ENCODE results near the gene S1PR5.
"Not testable (repeated sequence)": the region's sequence is repeated elsewhere in the genome, so short reads cannot be mapped to it uniquely, and the experiment has no call there.

S1PR5 gene

GRCh38 chr19:10517361-10517759 lies at the start of gene S1PR5:
TSS of gene S1PR5 (minus strand) at chr19:10517447. CDS start at chr19:10515011, 2,436 bp downstream.
- DNase-seq (ENCODE audit: low read depth) = no peak

GRCh38 chr19:10566658-10567410 lies 49.6 kb upstream of the S1PR5 start:
- DNase-seq (ENCODE audit: low read depth) = no peak

- DNase-seq (ENCODE audit: low read depth) = no peak
These were observed 49.1 kb upstream of the S1PR5 start for GRCh38 chr19:10566408-10566657.

- DNase-seq (ENCODE audit: low read depth) = peak; percentile 96
These were observed 48.5 kb upstream of the S1PR5 start, which contains the start of gene KRI1 for GRCh38 chr19:10565567-10566407. TSS of gene KRI1 (minus strand) at chr19:10566010. CDS start at chr19:10565999, 11 bp downstream.

- no peak for DNase-seq (ENCODE audit: low read depth)
These were observed 47.9 kb upstream of the S1PR5 start for GRCh38 chr19:10565028-10565566.

- no peak for DNase-seq (ENCODE audit: low read depth)
These were observed 45.4 kb upstream of the S1PR5 start for GRCh38 chr19:10562609-10563008.

- DNase-seq (ENCODE audit: low read depth) = no peak
These were observed 42.9 kb upstream of the S1PR5 start for GRCh38 chr19:10560154-10560553.

- DNase-seq (ENCODE audit: low read depth) = no peak
These were observed 40.5 kb upstream of the S1PR5 start for GRCh38 chr19:10557603-10558197.

GRCh38 chr19:10555610-10555973 lies 38.3 kb upstream of the S1PR5 start:
- no peak for DNase-seq (ENCODE audit: low read depth)

- no peak for DNase-seq (ENCODE audit: low read depth)
These were observed 37.7 kb upstream of the S1PR5 start for GRCh38 chr19:10554760-10555609.

- no peak for DNase-seq (ENCODE audit: low read depth)
These were observed 36.7 kb upstream of the S1PR5 start for GRCh38 chr19:10553943-10554381.

GRCh38 chr19:10553087-10553667 lies 35.9 kb upstream of the S1PR5 start:
- no peak for DNase-seq (ENCODE audit: low read depth)

- no peak for DNase-seq (ENCODE audit: low read depth)
These were observed 35.3 kb upstream of the S1PR5 start for GRCh38 chr19:10552510-10553053.

- no peak for DNase-seq (ENCODE audit: low read depth)
These were observed 34.6 kb upstream of the S1PR5 start for GRCh38 chr19:10551698-10552301.

- DNase-seq (ENCODE audit: low read depth) = not testable (repeated sequence)
These were observed 33.8 kb upstream of the S1PR5 start for GRCh38 chr19:10551006-10551405.

GRCh38 chr19:10550336-10550735 lies 33.1 kb upstream of the S1PR5 start:
- no peak for DNase-seq (ENCODE audit: low read depth)

GRCh38 chr19:10549733-10550132 lies 32.5 kb upstream of the S1PR5 start:
- DNase-seq (ENCODE audit: low read depth) = no peak

- no peak for DNase-seq (ENCODE audit: low read depth)
These were observed 31.6 kb upstream of the S1PR5 start for GRCh38 chr19:10548746-10549276.

GRCh38 chr19:10546817-10547216 lies 29.6 kb upstream of the S1PR5 start:
- no peak for DNase-seq (ENCODE audit: low read depth)

- DNase-seq (ENCODE audit: low read depth) = no peak
These were observed 27.6 kb upstream of the S1PR5 start for GRCh38 chr19:10544753-10545251.

Data from stimulated activated CD8-positive, alpha-beta memory T cell treated with anti-CD3 and anti-CD28 coated beads, Interleukin-15, amount 100 ng/mL, for 24 hours (primary cell).